ENCODE measurements around the gene CCL28.

DNA sequence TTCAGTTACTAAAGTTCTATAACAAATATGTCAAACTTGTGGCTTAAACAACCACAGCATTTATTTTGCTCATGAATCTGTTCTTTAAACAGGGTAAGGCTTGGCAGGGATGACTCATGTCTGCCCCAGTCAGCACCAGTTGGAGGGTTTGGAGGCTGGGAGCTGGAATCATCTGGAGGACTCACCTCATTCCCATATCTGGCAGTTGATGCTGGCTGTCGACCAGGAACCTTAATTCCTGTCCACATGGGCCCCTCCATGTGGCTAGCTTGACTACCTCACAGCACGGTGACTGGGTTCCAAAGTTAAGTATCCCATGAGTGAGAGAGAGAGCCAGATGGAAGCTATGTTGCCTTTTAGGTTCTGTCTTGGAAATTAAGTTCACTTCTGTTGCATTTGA lies 13.8 kb upstream of the CCL28 start:
- no peak for TF ChIP-seq GABPA (IDR thresholded peaks at IDR 0.05; ENCODE audit: low read depth)
- TF ChIP-seq, protein P1, sequence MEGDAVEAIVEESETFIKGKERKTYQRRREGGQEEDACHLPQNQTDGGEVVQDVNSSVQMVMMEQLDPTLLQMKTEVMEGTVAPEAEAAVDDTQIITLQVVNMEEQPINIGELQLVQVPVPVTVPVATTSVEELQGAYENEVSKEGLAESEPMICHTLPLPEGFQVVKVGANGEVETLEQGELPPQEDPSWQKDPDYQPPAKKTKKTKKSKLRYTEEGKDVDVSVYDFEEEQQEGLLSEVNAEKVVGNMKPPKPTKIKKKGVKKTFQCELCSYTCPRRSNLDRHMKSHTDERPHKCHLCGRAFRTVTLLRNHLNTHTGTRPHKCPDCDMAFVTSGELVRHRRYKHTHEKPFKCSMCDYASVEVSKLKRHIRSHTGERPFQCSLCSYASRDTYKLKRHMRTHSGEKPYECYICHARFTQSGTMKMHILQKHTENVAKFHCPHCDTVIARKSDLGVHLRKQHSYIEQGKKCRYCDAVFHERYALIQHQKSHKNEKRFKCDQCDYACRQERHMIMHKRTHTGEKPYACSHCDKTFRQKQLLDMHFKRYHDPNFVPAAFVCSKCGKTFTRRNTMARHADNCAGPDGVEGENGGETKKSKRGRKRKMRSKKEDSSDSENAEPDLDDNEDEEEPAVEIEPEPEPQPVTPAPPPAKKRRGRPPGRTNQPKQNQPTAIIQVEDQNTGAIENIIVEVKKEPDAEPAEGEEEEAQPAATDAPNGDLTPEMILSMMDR (IDR thresholded peaks at IDR 0.05; ENCODE audit: insufficient read depth, low read length) = no peak
